Duodenal mucosa (tissue), 2 donors: ENCODE data around the gene HHIPL1.

ENCODE experiments used
- H3K27ac ChIP-seq: one replicate; pipeline ENCODE4 v1.7.0; 2013; ENCODE audit warnings: low read depth, low read length
- H3K27me3 ChIP-seq, 2 donors: one replicate each; pipeline ENCODE4 v1.7.0; 2013; ENCODE audit warnings: low read length in 2 of 2, control low read depth in 1 of 2; ENCODE audit not compliant: insufficient read depth in 2 of 2, control insufficient read depth in 1 of 2
- H3K36me3 ChIP-seq, 2 donors: one replicate each; pipeline ENCODE4 v1.7.0; 2013; ENCODE audit warnings: low read length in 2 of 2, control low read depth in 1 of 2; ENCODE audit not compliant: insufficient read depth in 2 of 2, control insufficient read depth in 1 of 2
- H3K4me1 ChIP-seq, 2 donors: one replicate each; pipeline ENCODE4 v1.7.0; 2013; ENCODE audit warnings: low read length in 2 of 2, control low read depth in 1 of 2; ENCODE audit not compliant: insufficient read depth in 2 of 2, control insufficient read depth in 1 of 2
- H3K4me3 ChIP-seq, 2 donors: one replicate each; pipeline ENCODE4 v1.7.0; 2013; ENCODE audit warnings: low read length in 2 of 2, low read depth in 1 of 2
- H3K9ac ChIP-seq, 2 donors: one replicate each; pipeline ENCODE4 v1.7.0; 2013; ENCODE audit warnings: low read length in 2 of 2, low read depth in 1 of 2
- H3K9me3 ChIP-seq, 2 donors: one replicate each; pipeline ENCODE4 v1.7.0; 2013; ENCODE audit warnings: low read length in 2 of 2, control low read depth in 1 of 2; ENCODE audit not compliant: control insufficient read depth in 1 of 2

The HHIPL1 gene

GRCh38 chr14:99689266-99690236 lies 44.6 kb downstream of the HHIPL1 start:
- H3K4me1 ChIP-seq, result peaks cover 3% of the 10 kb centered on the region in 2 donors
- no peaks in the 10 kb centered on the region for H3K36me3 ChIP-seq
- no peak overlapping the region for H3K9ac ChIP-seq
- no peak overlapping the region for H3K4me3 ChIP-seq
- H3K9me3 ChIP-seq, result no peaks in the 10 kb centered on the region
- H3K27ac ChIP-seq, result no peak overlapping the region
- H3K27me3 ChIP-seq, result peaks cover 13 to 22% of the 10 kb centered on the region in 2 donors

- Histone ChIP-seq H3K27ac (no peak overlapping the region), H3K4me1 (no peaks in the 10 kb centered on the region), H3K36me3 (no peaks in the 10 kb centered on the region), H3K9ac (no peak overlapping the region), H3K9me3 (no peaks in the 10 kb centered on the region), H3K27me3 (peaks cover 13 to 19% of the 10 kb centered on the region in 2 donors), H3K4me3 (no peak overlapping the region)
Measured at GRCh38 chr14:99690636-99691035, 45.7 kb downstream of the HHIPL1 start.

DNA sequence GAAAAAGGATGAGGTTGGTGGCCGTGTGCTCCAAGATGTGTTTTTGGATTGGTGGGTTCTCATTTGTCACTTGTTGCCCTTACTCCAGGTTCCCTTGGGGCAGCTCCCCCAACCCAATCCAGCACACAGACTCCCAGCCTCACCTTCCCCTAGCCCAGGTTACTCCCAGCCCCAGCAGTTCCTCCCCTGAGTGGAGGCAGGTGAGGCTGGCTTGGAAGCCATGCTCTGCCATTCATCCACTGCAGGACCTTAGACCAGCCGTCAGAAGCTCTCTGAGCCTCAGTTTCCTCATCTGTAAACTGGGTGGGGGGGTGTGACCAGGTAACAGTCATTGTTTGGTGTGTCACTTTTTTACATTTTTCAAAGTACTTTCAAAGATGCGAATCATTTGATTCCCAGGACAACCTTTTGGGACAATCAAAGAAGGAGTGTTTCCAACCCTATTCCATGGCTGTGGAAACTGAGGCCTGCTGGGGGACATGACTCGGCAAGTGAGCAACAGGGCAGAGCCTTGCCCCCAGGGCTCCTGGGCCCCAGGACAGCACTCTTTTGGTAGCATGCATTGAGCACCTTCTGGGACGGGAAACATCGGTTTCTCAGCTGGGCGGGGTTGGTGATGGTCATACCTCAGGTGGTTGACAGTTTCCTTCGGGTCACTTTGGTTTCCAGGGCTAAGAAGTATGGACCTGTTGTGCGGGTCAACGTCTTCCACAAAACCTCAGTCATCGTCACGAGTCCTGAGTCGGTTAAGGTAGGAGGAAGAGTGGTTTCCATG lies 46.4 kb downstream of the HHIPL1 start:
- H3K4me3 ChIP-seq, result no peak overlapping the region
- H3K27ac ChIP-seq, result no peak overlapping the region
- H3K36me3 ChIP-seq, result no peaks in the 10 kb centered on the region
- peaks cover 13 to 14% of the 10 kb centered on the region in 2 donors for H3K27me3 ChIP-seq
- no peaks in the 10 kb centered on the region for H3K4me1 ChIP-seq
- H3K9me3 ChIP-seq, result no peaks in the 10 kb centered on the region
- no peak overlapping the region for H3K9ac ChIP-seq

GRCh38 chr14:99693918-99694317 lies 49.0 kb downstream of the HHIPL1 start:
- Histone ChIP-seq H3K4me1 (no peaks in the 10 kb centered on the region), H3K9me3 (no peaks in the 10 kb centered on the region), H3K27me3 (peaks cover 6 to 9% of the 10 kb centered on the region in 2 donors), H3K36me3 (no peaks in the 10 kb centered on the region), H3K4me3 (no peak overlapping the region), H3K9ac (no peak overlapping the region), H3K27ac (no peak overlapping the region)

DNA sequence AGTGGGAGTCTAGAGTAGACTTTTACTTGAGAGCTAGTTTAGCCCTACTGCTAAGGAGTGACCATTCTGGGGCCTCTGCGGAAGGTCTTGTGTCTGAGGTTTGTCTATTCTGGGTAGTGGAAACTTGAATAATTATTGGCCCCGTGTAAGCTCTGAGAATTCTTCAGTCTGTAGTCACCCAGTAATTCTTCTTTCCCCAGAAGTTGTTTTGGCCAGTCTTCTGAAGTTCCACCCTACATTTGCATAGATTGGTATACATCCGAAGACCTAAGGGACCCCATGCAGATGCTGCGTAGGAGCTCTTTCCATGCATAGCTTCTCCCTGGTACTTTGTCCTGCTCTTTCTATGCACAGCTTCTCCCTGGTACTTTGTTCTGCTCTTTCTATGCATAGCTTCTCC lies 52.0 kb downstream of the HHIPL1 start:
- no peak overlapping the region for H3K27ac ChIP-seq
- no peaks in the 10 kb centered on the region for H3K4me1 ChIP-seq
- H3K27me3 ChIP-seq, result peaks cover 0 to 2% of the 10 kb centered on the region in 2 donors
- H3K9ac ChIP-seq, result no peak overlapping the region
- no peaks in the 10 kb centered on the region for H3K9me3 ChIP-seq
- no peak overlapping the region for H3K4me3 ChIP-seq
- no peaks in the 10 kb centered on the region for H3K36me3 ChIP-seq

DNA sequence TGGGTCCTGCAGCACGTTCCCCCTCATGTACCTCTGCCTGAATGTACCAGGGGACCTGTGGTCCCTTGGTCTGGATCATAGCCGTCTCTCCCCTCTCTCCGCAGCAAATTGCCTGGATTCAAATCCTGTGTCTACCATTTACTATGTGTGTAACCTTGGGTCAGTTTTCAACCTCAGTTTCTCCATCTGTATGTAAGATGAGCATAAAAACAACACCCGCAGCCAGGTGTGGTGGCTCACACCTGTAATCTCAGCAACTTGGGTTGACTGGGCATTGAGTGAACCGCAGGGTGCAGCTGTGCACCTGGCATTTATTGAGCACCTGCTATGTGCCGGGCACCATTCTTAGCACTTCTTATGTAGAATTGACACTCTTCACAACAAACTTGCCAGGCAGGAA lies 53.3 kb downstream of the HHIPL1 start:
- Histone ChIP-seq H3K4me3 (no peak overlapping the region), H3K9ac (no peak overlapping the region), H3K27me3 (peaks cover 0 to 2% of the 10 kb centered on the region in 2 donors), H3K9me3 (peaks cover 3 to 5% of the 10 kb centered on the region in 2 donors), H3K27ac (no peak overlapping the region), H3K4me1 (no peaks in the 10 kb centered on the region), H3K36me3 (no peaks in the 10 kb centered on the region)

- Histone ChIP-seq H3K36me3 (no peaks in the 10 kb centered on the region), H3K9ac (no peak overlapping the region), H3K4me3 (no peak overlapping the region), H3K9me3 (peaks cover 7 to 9% of the 10 kb centered on the region in 2 donors), H3K27me3 (peaks cover 0 to 2% of the 10 kb centered on the region in 2 donors), H3K4me1 (no peaks in the 10 kb centered on the region), H3K27ac (no peak overlapping the region)
Measured at GRCh38 chr14:99698642-99699041, 53.7 kb downstream of the HHIPL1 start.

- Histone ChIP-seq H3K27ac (no peak overlapping the region), H3K9me3 (peaks cover 9 to 12% of the 10 kb centered on the region in 2 donors), H3K27me3 (no peaks in the 10 kb centered on the region), H3K4me3 (no peak overlapping the region), H3K4me1 (no peaks in the 10 kb centered on the region), H3K9ac (no peak overlapping the region), H3K36me3 (no peaks in the 10 kb centered on the region)
Measured at GRCh38 chr14:99699085-99699760, 54.3 kb downstream of the HHIPL1 start.

DNA sequence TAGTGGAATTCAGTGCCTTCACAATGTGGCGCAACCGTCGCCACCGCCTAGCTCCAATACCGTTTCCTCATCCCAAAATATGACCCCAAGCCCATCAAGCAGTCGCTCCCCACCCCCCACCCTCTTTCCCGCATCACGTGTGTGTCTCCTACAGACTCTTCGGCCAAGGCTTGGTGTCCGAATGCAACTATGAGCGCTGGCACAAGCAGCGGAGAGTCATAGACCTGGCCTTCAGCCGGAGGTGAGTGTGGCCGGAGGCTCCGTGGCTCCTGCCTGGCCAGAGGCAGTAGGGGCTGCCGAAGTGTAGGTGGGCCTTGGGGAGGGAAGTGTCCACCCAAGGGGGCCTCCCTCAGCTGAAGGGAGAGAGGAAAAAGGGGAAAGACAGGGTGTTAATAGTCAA lies 54.9 kb downstream of the HHIPL1 start:
- Histone ChIP-seq H3K9ac (no peak overlapping the region), H3K27me3 (no peaks in the 10 kb centered on the region), H3K27ac (no peak overlapping the region)

More for the DNA sequence above, 54.9 kb downstream of the HHIPL1 start:
- Histone ChIP-seq H3K9me3 (peaks cover 9 to 12% of the 10 kb centered on the region in 2 donors), H3K36me3 (no peaks in the 10 kb centered on the region), H3K4me3 (no peak overlapping the region), H3K4me1 (no peaks in the 10 kb centered on the region)
